Panc1 (cell line): ENCODE results near the gene FAM50A.

Experiments used
- POLR2AphosphoS5 ChIP-seq: IDR thresholded peaks from 2 replicates; pipeline ENCODE4 v1.6.1; 2012; ENCODE audit warnings: mild to moderate bottlenecking, low read depth, low read length, moderate library complexity
- SIN3A ChIP-seq: IDR thresholded peaks from 2 replicates; pipeline ENCODE4 v1.6.1; 2012; ENCODE audit warnings: low read depth, mild to moderate bottlenecking, low read length, moderate library complexity, borderline replicate concordance; ENCODE audit not compliant: insufficient read depth
- TCF7L2 ChIP-seq: IDR thresholded peaks from 2 replicates; pipeline ENCODE4 v1.6.1; 2011; ENCODE audit warnings: mild to moderate bottlenecking, low read depth, low read length, inconsistent platforms
- TF ChIP-seq, protein P1 (sequence below): fragments of 450-650 bp; IDR thresholded peaks from 2 replicates; pipeline ENCODE4 v1.5.1; 2017; ENCODE audit warnings: mild to moderate bottlenecking
- TF ChIP-seq, protein P2 (sequence below), 2 experiments: IDR thresholded peaks; 2 replicates each; pipeline ENCODE4 v1.6.1; 2011 to 2012; ENCODE audit warnings: low read depth in 2 of 2, control low read depth in 1 of 2, low read length in 1 of 2, mild to moderate bottlenecking in 1 of 2, moderate library complexity in 1 of 2; ENCODE audit not compliant: insufficient read depth in 1 of 2

DNA sequence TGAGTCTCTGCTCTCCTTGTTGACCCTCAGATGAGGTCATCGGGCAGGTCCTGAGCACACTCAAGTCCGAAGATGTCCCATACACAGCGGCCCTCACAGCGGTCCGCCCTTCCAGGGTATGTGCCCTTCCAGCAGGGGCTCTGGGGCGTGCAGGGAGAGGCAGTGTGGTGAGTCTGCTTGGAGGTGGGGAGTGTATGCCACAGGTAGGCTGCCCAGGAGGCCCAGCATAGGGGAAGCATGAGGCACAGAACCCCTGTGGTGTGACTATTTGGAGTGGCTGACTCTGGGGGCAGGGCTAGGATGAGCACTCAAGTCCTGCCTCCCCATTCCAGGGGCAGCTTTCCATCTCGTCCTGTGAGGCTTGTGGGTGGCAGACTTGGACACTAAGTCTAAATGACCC, 10.3 kb upstream of the FAM50A start:
- TF ChIP-seq, protein P1, sequence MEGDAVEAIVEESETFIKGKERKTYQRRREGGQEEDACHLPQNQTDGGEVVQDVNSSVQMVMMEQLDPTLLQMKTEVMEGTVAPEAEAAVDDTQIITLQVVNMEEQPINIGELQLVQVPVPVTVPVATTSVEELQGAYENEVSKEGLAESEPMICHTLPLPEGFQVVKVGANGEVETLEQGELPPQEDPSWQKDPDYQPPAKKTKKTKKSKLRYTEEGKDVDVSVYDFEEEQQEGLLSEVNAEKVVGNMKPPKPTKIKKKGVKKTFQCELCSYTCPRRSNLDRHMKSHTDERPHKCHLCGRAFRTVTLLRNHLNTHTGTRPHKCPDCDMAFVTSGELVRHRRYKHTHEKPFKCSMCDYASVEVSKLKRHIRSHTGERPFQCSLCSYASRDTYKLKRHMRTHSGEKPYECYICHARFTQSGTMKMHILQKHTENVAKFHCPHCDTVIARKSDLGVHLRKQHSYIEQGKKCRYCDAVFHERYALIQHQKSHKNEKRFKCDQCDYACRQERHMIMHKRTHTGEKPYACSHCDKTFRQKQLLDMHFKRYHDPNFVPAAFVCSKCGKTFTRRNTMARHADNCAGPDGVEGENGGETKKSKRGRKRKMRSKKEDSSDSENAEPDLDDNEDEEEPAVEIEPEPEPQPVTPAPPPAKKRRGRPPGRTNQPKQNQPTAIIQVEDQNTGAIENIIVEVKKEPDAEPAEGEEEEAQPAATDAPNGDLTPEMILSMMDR, result no peak
- no peak for TF ChIP-seq TCF7L2
- no peak for TF ChIP-seq SIN3A
- TF ChIP-seq POLR2AphosphoS5, result no peak
- TF ChIP-seq, protein P2, sequence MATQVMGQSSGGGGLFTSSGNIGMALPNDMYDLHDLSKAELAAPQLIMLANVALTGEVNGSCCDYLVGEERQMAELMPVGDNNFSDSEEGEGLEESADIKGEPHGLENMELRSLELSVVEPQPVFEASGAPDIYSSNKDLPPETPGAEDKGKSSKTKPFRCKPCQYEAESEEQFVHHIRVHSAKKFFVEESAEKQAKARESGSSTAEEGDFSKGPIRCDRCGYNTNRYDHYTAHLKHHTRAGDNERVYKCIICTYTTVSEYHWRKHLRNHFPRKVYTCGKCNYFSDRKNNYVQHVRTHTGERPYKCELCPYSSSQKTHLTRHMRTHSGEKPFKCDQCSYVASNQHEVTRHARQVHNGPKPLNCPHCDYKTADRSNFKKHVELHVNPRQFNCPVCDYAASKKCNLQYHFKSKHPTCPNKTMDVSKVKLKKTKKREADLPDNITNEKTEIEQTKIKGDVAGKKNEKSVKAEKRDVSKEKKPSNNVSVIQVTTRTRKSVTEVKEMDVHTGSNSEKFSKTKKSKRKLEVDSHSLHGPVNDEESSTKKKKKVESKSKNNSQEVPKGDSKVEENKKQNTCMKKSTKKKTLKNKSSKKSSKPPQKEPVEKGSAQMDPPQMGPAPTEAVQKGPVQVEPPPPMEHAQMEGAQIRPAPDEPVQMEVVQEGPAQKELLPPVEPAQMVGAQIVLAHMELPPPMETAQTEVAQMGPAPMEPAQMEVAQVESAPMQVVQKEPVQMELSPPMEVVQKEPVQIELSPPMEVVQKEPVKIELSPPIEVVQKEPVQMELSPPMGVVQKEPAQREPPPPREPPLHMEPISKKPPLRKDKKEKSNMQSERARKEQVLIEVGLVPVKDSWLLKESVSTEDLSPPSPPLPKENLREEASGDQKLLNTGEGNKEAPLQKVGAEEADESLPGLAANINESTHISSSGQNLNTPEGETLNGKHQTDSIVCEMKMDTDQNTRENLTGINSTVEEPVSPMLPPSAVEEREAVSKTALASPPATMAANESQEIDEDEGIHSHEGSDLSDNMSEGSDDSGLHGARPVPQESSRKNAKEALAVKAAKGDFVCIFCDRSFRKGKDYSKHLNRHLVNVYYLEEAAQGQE (IDR thresholded peaks at IDR 0.05; ENCODE audit: insufficient read depth in 1 of 2, low read depth in 2 of 2, low read length in 1 of 2), result no peak
